Measurements from ENCODE around the gene LTBP3. TPM values are rescaled to one million over a fixed set of nuclear protein-coding genes. Genes with fewer than 3 reads are reported as not detected.

LTBP3 gene
- total and polyA plus RNA-seq, 2 donors (not counting 3 experiments of a cell fraction or from before 2014, with no cell fraction given) = 120 to 209 TPM

DNA sequence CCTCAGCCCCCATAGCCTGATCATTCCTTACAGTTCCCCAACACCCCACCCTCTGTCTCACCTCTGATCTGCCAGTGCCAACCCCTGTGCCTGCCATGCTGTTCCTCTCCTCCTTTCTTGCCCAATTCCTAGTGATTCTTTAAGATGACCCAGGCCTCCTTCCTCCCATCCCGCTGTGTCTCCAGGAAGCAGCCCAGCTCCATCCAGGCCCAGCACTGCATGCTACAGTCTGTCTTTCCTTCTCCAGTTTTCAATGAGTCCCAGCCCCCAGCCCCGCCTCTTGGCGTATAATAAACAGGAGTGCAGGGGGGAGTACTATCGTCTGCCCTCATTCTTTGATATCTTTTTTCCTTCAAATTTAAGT lies 12.3 kb downstream of the LTBP3 start:
- Histone ChIP-seq H3K4me3 (replicated peaks in 1 of 3; ENCODE audit: insufficient read depth in 1 of 3, low read depth in 1 of 3, low read length in 3 of 3) (no peak overlapping the region), H3K9ac (replicated peaks; ENCODE audit: extremely low read depth, insufficient read depth, low read length) (no peak overlapping the region), H3K9me1 (replicated peaks; ENCODE audit: control insufficient read depth, extremely low read depth, insufficient read depth, low read length) (no peaks in the 10 kb centered on the region), H3K27ac (ENCODE audit: insufficient read depth, low read depth, low read length) (no peak overlapping the region), H3K27me3 (ENCODE audit: control insufficient read depth in 2 of 2, insufficient read depth in 2 of 2, low read length in 2 of 2) (no peaks in the 10 kb centered on the region), H3K4me1 (ENCODE audit: control insufficient read depth, extremely low read depth, insufficient read depth, low read length) (peaks cover 6% of the 10 kb centered on the region), H3K4me2 (ENCODE audit: insufficient read depth, low read length) (no peak overlapping the region), H3K9me3 (replicated peaks; ENCODE audit: control insufficient read depth, insufficient read depth, low read length) (no peaks in the 10 kb centered on the region), H2AFZ (ENCODE audit: low read depth, low read length) (no peak overlapping the region), H4K20me1 (replicated peaks; ENCODE audit: control insufficient read depth, extremely low read depth, insufficient read depth, low read length) (no peaks in the 10 kb centered on the region), H3K36me3 (ENCODE audit: control insufficient read depth in 2 of 2, extremely low read depth in 1 of 2, insufficient read depth in 2 of 2, low read length in 2 of 2) (peaks cover 0 to 30% of the 10 kb centered on the region in 2 experiments), H3K79me2 (ENCODE audit: control insufficient read depth, insufficient read depth, low read length) (no peaks in the 10 kb centered on the region)
- dilution Hi-C loops (cut with MboI; ENCODE audit: extremely low pct_ligation_motif_present, low sequenced_read_pairs) (no loop called here), intact Hi-C loops (cut with micrococcal nuclease) (loop anchor here (2.0 kb wide), 2 partner anchors 15 to 25 kb away; partner anchors contain the start of gene ZNRD2)
- POLR2A ChIA-PET = no interaction called here
- FAIRE-seq = no peak
- CTCF ChIA-PET = interaction anchor here (1.4 kb wide), 1 partner anchor 15 kb away, joined by 4 read pairs; no protein-coding TSS in a partner anchor
- TF ChIP-seq POLR2AphosphoS5 (IDR thresholded peaks at IDR 0.05; ENCODE audit: insufficient read depth, low read depth, low read length) (no peak), FOS (IDR thresholded peaks at IDR 0.05; ENCODE audit: borderline replicate concordance, insufficient read depth, low read length) (no peak), POLR2A (IDR thresholded peaks at IDR 0.05; ENCODE audit: low read depth, low read length) (no peak), GATA2 (IDR thresholded peaks at IDR 0.05; ENCODE audit: insufficient read depth, insufficient read length, low read depth, low read length) (no peak), EZH2 (IDR thresholded peaks at IDR 0.05; ENCODE audit: borderline replicate concordance, low read depth, low read length, severe bottlenecking) (no peak), MYC (IDR thresholded peaks at IDR 0.05; ENCODE audit: low read depth, low read length) (no peak), JUN (IDR thresholded peaks at IDR 0.05; ENCODE audit: borderline replicate concordance, insufficient read depth, insufficient read length, low read depth) (no peak)
- TF ChIP-seq, protein P1, sequence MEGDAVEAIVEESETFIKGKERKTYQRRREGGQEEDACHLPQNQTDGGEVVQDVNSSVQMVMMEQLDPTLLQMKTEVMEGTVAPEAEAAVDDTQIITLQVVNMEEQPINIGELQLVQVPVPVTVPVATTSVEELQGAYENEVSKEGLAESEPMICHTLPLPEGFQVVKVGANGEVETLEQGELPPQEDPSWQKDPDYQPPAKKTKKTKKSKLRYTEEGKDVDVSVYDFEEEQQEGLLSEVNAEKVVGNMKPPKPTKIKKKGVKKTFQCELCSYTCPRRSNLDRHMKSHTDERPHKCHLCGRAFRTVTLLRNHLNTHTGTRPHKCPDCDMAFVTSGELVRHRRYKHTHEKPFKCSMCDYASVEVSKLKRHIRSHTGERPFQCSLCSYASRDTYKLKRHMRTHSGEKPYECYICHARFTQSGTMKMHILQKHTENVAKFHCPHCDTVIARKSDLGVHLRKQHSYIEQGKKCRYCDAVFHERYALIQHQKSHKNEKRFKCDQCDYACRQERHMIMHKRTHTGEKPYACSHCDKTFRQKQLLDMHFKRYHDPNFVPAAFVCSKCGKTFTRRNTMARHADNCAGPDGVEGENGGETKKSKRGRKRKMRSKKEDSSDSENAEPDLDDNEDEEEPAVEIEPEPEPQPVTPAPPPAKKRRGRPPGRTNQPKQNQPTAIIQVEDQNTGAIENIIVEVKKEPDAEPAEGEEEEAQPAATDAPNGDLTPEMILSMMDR (IDR thresholded peaks at IDR 0.05; ENCODE audit: extremely low read depth in 1 of 2, insufficient read depth in 1 of 2, low read depth in 1 of 2, low read length in 2 of 2) = no peak
- TF ChIP-seq, protein P2, sequence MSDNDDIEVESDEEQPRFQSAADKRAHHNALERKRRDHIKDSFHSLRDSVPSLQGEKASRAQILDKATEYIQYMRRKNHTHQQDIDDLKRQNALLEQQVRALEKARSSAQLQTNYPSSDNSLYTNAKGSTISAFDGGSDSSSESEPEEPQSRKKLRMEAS (IDR thresholded peaks at IDR 0.05; ENCODE audit: insufficient read depth, insufficient read length) = no peak
- BruUV-seq (replicated peaks) = no TSS peak
- DNase-seq (ENCODE audit: low read depth, low spot score) = no peak

Data from endothelial cell of umbilical vein (primary cell).